HG02623 (cell line): ENCODE measurements around the gene NGF.
"Not testable (repeated sequence)": the region's sequence is repeated elsewhere in the genome, so short reads cannot be mapped to it uniquely, and the experiment has no call there.

ENCODE experiments used
- ATAC-seq: cut with Tn5 transposase; IDR thresholded peaks from one replicate; pipeline ENCODE4 v1.9.1; 2021; ENCODE audit warnings: moderate library complexity; ENCODE audit not compliant: unreplicated experiment

Gene NGF

GRCh38 chr1:115337633-115338456 is at the start of gene NGF:
TSS of gene NGF (minus strand) at chr1:115338249. CDS start at chr1:115286795, 51,454 bp downstream.
- no peak for ATAC-seq

- not testable (repeated sequence) for ATAC-seq
Observed at GRCh38 chr1:115383455-115383854, 45.4 kb upstream of the NGF start.

- ATAC-seq = no peak
Observed at GRCh38 chr1:115379943-115380342, 41.9 kb upstream of the NGF start.

GRCh38 chr1:115377411-115377810 is 39.4 kb upstream of the NGF start:
- ATAC-seq = no peak

GRCh38 chr1:115374598-115374997 is 36.5 kb upstream of the NGF start:
- no peak for ATAC-seq

- ATAC-seq = no peak
Observed at GRCh38 chr1:115373305-115373704, 35.3 kb upstream of the NGF start.

GRCh38 chr1:115365738-115366137 is 27.7 kb upstream of the NGF start:
- no peak for ATAC-seq

GRCh38 chr1:115364780-115365155 is 26.7 kb upstream of the NGF start:
- ATAC-seq = no peak

- ATAC-seq = no peak
Observed at GRCh38 chr1:115364046-115364779, 26.2 kb upstream of the NGF start.

GRCh38 chr1:115363171-115363570 is 25.1 kb upstream of the NGF start:
- ATAC-seq = no peak

GRCh38 chr1:115360505-115361129 is 22.6 kb upstream of the NGF start:
- not testable (repeated sequence) for ATAC-seq

- not testable (repeated sequence) for ATAC-seq
Observed at GRCh38 chr1:115359787-115360452, 21.9 kb upstream of the NGF start.

GRCh38 chr1:115356356-115356755 is 18.3 kb upstream of the NGF start:
- no peak for ATAC-seq

- ATAC-seq = no peak
Observed at GRCh38 chr1:115355069-115355468, 17.0 kb upstream of the NGF start.

GRCh38 chr1:115351143-115351542 is 13.1 kb upstream of the NGF start:
- ATAC-seq = no peak

GRCh38 chr1:115348636-115349035 is 10.6 kb upstream of the NGF start:
- no peak for ATAC-seq

- ATAC-seq = no peak
Observed at GRCh38 chr1:115347282-115347681, 9.2 kb upstream of the NGF start.

GRCh38 chr1:115343200-115343737 is 5.2 kb upstream of the NGF start:
- no peak for ATAC-seq

- ATAC-seq = no peak
Observed at GRCh38 chr1:115341948-115342347, 3.9 kb upstream of the NGF start.

GRCh38 chr1:115340879-115341278 is 2.8 kb upstream of the NGF start:
- no peak for ATAC-seq

GRCh38 chr1:115338457-115338820 is 390 bp upstream of the NGF start:
- ATAC-seq = no peak
